RPMI8226 (cell line): ENCODE data around the gene KRT6B.
"Not testable (repeated sequence)": the region's sequence is repeated elsewhere in the genome, so short reads cannot be mapped to it uniquely, and the experiment has no call there.

Experiments used
- DNase-seq: peaks from one replicate; pipeline ENCODE4 v3.0.0-alpha.2; 2015

The KRT6B gene

DNA sequence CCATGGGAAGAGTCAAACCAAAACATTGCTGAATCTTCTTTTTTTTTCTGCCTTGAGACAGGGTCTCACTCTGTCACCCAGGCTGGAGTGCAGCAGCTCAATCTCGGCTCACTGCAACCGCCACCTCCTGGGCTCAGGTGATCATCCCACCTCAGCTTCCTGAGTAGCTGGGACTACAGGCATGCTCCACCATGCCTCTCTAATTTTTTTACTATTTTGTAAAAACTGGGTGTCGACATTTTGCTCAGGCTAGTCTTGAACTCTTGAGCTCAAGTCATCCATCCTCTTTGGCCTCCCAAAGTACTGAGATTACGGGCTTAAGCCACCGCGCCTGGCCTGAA is 16.3 kb downstream of the KRT6B start:
- no peak for DNase-seq

DNA sequence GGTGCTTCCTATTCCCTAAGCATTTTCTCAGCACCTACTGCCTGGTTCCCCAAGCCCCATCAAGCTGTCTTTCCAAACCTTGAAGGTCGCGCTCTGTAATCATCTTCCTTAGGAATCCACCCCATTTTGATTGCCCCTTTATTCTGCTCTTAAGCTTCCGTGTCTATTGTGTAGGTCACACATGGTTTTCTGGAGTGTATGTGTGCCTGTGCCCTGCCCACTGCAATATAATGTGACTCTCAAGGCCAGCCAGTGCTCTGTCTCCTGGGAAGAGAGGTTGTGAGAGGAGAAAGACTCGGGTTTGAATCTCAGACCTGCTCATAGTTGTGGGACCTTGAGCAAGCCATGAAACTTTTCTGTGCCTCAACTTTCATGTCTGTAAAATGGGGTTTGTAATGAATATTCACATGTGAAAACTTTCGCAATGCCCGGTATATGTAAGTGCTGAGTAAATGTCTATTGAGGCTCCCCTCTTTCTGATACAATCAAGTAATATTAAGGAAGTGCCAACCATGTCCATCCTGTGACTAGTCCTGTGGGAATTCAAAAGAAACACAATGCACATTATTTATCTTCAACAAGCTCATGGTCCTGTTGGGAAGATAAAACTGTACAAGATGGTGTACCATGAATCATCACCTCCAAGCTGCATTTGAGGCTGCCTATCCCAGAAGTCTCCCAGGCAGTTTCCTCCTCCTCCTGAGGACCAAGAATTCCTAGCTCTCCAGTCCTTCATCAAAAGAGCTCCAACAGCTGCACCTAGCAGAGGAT is 17.0 kb downstream of the KRT6B start:
- DNase-seq, result no peak

DNA sequence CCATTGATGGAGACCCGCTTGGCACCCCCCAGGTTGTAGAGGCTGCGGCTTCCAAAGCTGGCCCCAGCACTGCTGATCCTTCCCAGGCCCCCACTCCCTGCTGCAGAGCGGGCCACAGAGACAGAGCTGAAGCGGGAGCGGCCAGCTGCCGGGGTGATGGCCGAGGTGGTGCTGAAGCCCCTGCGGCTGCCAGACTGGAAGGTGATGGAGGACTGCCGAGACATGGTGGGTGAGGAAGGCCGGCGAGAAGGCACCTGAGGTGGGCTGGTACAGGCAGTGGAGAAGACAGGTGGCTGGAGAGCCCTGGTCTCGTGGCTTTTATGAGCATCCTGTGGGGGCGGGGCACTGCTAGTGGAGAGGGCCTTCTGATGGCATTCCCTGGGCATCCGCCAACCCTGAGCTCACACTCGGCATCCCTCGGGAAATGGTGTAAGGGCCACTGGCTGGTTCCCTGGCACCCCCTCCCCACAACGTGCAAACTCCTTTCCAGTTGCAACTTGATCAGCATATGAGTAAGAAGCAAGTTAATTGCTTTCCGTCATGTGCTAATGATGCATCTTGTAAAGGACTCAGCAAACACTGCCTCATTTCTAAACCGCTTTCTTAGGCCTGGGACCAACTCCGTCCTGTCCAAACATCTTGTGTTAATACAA is 17.7 kb downstream of the KRT6B start, which contains the start of gene KRT75:
Gene KRT75 (minus strand): TSS at position 291 of the 653 bp plus-strand sequence. CDS start 67 bp downstream, at position 224.
- DNase-seq, result no peak

DNA sequence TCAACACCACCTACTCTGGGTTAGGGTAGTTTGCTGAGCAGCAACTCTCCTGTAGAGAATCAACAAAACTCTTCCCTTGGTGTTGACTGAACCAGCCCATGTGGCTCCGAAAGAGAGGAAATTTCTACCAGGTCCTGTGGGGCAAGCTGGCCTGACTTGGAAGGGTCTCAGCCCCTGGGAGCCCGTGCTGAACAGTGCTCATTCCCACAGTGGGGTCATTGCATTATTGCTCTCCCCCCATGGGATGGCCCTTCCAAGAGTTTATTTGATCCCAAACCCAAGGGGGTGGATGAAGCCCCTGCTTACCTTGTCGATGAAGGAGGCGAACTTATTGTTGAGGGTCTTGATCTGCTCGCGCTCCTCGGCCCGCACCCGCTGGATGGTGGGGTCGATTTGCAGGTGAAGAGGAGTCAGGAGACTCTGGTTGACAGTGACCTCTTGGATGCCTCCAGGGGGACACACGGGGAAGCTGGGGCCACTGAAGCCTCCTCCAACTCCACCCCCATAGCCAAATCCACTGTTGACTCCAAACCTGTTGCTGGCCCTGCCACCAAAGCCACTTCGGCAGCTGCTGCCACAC is 18.4 kb downstream of the KRT6B start:
- no peak for DNase-seq

DNA sequence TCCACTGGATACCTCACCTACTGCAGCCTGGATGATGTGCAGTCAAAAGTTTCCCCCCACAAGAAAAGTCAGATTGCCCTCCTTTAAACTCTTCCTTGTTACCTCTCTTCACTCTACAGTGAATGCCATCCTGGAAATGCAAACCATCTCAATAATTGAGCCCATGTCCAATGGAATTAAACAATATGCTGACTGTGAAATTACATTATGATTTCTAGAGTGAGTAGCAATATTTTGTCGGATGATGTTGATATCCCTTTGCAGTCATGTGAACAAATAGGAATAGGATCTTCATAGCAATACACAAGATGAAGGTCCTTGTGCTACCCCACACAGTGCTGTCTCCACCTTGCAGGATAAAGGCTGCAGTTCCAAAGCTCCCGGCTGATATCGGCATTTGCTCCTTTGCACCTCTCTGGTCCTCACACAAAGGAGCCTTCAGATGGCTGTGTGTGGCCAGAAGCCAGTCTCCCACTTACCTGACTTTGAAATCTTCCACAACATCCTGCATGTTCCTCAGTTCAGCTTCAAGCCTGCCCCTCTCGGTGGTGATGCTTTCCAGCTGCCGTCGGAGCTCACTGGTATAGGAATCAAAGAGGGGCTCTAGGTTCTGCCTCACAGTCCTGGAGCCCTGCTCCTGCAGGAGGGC is 19.3 kb downstream of the KRT6B start:
- DNase-seq, result no peak

DNA sequence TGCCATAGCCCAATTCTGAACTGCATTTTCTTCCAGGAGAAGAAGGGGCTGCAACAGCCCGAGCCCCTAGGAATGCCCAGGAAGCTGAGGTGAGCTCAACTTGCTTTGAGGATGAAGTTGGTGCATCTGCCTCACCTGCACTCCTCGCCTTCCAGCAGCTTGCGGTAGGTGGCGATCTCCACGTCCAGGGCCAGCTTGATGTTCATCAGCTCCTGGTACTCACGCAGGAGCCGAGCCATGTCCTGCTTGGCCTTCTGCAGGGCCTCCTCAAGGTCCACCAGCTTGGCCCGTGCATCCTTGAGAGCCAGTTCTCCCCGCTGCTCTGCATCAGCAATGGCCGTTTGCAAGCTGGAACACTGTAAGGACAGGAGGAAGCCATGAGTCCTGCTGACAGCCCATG is 23.8 kb downstream of the KRT6B start:
- peak; percentile 60 for DNase-seq

DNA sequence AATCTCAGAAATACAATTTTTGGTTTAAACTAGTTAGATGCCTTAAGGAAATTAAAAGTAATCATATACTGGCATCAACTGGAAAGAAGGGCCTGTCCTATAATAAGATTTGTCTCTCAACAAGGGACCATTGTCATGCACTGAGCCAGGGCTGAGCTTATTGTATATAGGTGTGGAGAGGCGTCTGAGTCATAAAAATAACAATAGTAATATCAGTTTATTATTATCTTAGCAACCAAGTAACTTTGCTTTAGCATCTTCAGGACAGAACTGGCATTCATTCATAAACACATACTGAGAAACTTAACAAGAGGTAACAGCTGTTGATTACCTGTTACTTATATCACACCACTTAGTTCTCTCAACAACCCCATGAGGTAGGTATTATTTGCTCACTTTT is 24.9 kb downstream of the KRT6B start:
- no peak for DNase-seq

DNA sequence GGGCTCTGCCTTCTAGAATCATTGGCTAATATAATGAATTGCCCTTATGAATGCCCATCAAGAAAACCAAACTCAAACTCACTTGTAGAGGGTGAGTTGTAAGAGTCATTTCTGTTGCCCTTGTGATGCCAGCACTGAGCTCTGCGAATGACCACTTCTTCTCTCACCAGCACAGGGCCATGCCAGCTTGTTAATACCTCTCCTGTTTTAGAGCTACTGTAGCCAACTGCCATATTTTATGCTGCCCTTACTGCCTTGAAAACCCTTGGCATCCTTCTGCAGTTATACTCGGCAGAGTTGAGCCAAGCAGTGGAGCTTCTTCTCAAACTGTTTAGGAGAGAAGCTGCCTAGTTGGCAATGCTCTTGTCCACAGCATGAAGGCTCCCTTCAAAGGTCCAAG is 25.9 kb downstream of the KRT6B start:
- DNase-seq, result no peak

DNA sequence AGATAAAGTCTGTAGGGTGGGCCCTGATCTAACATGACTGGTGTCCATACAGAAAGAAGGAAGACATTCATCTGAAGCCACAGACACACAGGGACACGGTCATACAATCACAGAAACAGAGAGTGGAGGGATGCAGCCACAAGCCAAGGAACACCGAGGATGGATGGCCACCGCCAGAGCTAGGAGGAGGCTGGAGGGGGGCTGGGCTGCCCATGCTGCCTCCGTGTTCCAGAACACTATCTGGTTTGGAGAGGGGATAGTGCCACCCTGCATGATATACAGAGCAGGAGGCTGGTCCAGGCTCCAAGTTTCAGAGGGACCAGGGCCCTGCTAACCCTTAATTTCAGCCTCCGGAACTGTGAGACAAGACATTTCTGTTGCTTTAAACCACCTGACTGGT is 26.5 kb downstream of the KRT6B start:
- no peak for DNase-seq

DNA sequence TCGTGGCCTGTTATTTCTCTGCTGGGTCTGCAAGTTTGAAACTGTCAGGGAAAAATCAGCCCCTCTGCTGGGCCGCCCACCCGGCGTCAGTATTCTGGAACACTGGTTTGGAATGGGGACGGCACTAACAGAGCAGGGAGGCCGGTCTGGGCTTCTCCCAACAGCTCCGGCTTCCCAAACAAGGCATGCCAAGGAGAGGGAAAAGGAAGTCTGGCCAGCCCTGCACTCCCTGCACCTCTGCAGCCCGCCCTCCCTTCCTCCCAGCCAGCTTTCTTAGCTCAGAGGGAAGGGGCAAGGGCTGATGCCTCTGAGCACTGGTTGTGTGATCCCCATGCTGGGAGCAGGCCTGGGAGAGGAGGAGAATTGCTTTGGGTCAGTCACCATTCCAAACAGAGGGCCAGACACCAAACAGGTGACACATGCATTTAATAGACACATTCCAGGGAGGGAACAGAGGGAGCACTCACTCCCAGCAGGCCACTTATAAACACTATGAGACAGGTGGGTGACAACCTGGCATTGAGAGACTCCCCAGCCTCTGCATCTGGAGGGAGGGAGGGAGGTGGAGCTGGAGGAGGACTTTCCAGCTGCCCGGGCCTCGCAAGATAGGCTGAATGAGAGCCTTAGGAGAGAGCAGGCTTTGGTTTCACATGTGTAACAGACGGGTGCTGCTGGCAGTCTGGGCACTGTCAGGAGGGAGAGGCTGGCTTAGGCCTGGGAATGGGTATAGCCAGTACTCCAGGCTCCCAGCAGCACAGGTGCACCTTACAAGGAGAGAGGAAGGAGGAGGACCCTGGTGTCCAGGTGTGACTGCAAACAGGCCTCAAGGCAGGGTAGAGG is 28.1 kb downstream of the KRT6B start:
- no peak for DNase-seq

DNA sequence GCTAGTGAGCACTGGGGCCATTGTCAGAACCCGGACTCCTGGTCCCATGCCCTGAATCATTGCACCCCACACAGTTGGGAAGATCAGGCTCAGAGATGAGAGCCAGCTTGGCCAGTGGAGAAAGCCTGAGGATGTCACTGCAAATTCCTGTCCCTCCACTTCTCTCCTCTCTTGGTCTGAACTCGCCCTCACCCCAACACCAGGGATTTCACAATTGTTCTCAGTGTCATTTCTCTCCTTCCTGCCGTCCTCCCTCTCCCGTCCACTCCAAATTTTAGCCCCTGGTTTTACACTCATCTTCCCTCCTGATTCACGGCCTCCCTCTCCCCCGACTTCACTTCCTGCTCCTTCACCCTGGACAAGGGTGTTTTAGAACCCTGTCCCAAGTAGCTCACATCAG is 28.9 kb downstream of the KRT6B start:
- DNase-seq, result no peak

DNA sequence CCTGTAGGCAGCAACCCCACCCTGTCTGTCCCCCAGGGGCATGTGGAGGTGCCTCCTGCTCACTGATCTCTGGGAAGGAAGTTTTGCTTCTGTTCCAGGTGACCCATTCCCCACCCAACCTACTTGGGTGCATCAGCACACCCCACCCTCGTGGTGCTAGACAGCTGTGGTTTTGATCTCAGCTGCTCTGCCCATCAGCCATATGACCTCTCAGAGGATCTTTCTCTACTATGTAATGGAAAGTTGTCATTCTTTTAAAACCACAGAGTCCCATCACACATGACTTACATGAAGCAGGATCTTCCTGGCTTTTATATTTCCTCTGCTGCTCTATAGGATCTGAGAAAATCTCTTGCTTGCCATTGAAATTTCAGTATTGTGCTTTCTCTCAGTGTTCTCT is 32.3 kb downstream of the KRT6B start:
- DNase-seq, result no peak

DNA sequence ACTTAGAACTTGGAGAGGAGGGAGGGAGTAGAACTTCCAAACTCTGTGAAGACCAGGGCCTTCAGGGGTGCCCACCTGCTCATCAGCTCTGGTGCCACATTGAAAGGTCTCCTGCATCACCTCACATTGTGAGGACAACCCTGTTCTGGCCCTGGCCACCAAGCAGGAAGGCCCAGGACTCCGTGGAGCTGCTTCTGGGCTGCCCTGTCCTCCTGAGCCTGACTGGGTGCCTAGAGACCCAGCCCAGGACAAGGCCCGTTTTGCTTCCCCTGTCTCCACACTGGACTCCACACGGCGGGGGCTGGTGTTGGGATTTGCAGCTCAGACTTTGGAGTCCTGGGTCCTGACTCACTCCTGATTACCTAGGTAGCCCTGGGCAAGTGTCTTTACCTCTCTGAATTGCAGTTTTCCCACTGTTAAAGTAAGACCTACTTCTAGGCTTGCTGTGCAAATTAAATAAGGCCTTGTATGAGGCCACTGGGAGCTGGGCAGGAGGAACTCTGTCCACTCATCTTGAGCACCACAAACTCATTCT is 33.3 kb downstream of the KRT6B start:
- DNase-seq, result no peak

DNA sequence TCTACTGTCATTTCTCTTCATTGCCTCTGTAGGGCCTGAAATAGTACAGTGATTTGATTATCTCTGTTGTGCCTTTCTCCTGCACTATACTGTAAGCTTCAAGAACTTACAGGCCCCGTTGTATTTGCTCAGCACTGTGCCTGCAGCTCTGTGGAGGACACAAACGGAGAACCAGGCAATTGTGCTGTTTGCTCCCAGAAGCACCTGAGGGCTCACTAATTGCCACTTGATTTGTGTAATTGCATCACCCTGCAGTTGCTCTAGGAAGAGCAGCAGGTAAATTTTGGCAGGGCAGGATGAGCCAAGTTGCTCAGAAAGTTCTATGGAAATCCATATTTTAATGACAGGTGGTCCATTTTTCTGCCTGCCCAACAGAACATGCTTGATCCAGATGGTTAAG is 34.2 kb downstream of the KRT6B start:
- no peak for DNase-seq

DNA sequence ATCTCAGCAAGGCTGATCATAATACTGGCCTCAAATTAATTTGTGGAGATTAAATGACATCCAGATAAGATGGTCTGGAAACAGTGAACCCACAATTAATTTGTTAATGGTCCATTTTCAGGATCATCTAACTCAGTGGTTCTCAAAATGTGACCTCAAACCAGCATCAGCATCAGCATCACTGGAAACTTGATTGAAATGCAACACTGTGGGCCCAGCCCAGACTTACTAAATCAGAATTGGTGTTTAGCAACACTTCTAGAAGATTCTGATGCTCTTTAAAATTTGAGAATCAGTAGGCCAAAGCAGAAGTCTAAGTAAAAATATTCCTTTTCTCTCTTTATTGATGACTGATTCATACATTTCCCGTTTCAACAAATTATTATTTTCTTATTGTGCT is 35.2 kb downstream of the KRT6B start:
- no peak for DNase-seq

DNA sequence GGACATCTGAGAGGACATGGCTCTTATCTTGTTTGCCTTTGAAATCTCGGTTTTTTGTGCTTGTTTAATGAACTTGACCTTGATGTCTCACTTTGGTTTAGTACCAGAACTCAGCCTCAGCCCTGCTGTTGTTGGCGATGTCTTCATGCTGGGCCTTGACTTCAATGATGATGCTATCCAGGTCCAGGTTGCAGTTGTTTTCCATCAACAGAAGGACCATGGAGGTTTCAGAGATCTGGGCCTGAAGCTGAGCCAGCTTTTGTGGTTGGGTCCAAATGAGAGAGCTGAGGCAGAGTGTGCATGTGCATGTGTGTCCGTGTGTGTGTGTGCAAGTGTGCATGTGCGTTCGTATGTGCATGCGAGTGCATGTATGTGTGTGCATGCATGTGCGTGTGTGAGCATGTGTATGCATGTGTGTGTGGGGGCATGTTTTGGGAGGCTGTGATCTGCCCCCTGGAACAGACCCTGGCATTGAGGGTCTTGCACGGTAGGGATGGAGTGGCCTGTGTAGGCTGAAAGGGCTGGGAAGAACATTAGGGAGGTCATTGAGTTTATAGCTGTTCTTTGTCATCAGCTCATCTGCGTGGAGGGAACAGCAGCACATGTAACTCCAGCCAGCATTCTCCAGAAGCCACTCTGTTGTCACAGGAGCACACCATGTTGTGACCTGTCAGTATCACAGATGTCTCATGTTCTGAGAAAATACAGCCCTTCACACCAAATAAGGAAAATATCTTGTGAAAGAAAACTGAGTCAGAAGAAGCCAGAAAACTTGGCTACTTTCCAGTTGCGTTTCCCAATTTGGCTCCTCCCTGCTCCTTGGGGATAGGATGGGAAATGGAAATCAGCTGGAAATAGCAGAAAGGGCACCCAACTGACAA is 35.8 kb downstream of the KRT6B start:
- DNase-seq, result no peak

DNA sequence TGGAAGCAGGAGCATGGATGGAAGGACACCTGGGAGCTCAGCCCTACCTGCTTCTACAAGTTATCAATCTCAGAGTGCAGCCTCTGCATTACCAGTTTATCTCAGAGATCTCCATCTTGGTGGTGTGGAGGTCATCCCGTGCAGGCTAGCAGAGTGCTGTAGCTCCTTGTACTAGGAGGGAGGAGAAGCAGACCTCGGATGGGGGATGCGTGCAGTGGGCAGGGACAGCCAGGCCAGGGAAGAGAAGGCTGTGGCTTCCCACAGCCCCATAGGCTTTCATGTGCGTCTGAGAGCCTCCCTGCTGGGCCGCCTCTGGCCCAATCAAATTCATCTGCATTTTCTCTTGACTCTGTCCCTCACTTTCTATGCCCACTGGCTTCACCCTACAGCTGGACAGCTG is 37.0 kb downstream of the KRT6B start:
- DNase-seq, result no peak

DNA sequence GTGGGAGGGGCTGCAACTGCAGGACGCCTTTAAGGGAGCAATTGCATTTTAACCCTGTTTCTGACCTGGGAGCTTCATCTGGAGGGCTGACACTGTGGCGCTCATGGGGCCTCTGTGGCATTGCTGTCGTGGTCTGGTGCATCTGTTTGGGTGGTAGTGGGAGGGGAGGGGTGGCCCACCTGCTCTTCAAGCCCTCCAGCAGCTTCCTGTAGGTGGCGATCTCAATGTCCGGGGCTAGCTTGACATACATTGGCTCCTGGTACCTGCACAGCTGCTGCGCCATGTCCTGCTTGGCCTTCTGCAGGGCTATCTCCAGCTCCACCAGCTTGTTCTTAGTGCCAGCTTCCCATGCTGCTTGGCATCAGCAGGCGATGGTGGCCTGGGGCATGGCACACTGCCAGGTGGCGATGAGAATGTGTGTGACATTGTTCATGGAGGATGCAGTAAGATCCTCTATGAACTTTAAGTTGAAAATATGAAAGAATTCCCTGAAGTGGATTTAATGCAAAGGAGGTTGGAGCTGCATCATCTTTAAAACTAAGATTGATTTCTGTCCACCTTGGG is 38.1 kb downstream of the KRT6B start:
- DNase-seq, result no peak

DNA sequence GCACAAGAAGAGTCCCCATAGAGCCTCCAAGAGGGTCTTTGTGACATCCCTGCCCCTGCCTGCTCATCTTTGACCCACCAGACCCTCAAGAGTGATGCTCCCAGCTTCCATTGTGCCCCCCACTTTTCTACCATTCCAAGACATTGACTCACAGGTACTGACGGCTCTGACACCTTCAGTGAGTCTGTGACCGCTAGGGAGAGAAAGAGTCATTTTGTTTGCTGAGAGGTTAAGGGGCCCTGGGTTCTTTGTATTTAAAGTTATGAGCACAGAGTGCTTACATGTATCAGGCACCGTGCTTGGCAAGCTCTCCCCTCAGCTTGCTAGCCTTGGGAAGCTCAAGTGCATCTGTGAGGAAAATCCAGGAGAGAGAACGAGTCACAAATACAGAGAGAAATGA is 38.7 kb downstream of the KRT6B start:
- DNase-seq, result no peak

DNA sequence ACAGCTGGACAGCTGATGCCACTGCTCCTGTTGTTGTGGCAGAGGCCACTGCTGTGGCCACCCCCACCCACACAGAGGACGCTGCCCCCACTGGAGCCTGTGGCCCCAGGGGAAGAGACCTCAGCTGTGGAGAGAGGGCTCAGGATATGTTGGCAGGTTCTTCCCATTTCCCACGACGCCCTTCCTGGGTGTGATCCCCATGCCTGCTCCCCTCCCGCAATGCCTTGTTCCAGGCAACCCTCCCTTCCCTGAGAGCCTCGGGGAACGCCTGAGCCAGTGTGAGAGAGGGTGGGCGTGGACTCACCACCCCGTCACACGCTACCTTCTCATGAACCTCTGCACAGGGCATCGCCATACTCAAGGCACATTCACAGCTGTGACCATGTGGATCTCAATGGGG is 40.1 kb downstream of the KRT6B start:
- DNase-seq, result no peak

DNA sequence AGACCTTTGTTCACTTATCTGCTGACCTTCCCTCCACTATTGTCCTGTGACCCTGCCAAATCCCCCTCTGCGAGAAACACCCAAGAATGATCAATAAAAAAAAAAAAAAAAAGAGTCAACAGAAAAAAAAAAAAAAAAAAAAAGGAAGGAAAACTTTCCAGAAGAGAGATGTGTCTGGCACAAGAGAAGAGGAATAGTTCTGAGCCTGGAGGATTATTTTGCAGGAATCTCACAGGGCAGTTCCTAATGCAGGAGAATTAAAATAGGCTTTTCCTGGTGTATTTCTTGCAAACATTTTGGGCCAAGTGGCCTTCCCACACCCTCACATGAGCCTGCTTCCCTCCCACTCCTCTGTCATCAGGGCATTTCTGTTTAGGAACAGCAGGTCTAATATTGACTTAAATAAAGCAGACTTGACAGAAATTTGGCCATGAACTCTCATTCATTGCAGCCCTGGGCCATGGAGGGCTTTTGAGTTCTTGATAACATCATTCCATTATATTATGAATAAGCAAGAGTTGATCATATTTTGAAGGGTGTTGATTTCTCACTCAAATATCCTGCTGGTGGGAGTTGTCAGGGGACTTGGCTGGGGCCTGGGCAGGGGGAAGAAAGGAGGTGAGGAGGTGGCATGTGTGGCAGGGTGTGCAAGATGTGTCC is 41.2 kb downstream of the KRT6B start:
- not testable (repeated sequence) for DNase-seq
